NCI-H510A treated with DMSO at 0.1 percent for 48 hours (cell line): ENCODE results near the gene SULT2A1.
A peak's percentile ranks its signal among the peaks of the same experiment; 100 is the strongest.
"Not testable (repeated sequence)": the region's sequence is repeated elsewhere in the genome, so short reads cannot be mapped to it uniquely, and the experiment has no call there.

Experiments
- DNase-seq: peaks from one replicate; lab custom pipeline; 2025; lab: John Stamatoyannopoulos, UW

The SULT2A1 gene

GRCh38 chr19:47886010-47886559, at the start of gene SULT2A1:
Gene SULT2A1, minus strand, starts transcription at chr19:47886315. Its CDS starts 58 bp downstream, at chr19:47886257.
- no peak for DNase-seq

GRCh38 chr19:47928581-47928980, 42.5 kb upstream of the SULT2A1 start:
- not testable (repeated sequence) for DNase-seq

GRCh38 chr19:47920107-47920506, 34.0 kb upstream of the SULT2A1 start:
- DNase-seq: not testable (repeated sequence)

GRCh38 chr19:47910191-47910590, 24.1 kb upstream of the SULT2A1 start:
- not testable (repeated sequence) for DNase-seq

- not testable (repeated sequence) for DNase-seq
These were observed 23.2 kb upstream of the SULT2A1 start for GRCh38 chr19:47909350-47909749.

- DNase-seq: no peak
These were observed 15.3 kb upstream of the SULT2A1 start for GRCh38 chr19:47901370-47901769.

GRCh38 chr19:47899335-47899734, 13.2 kb upstream of the SULT2A1 start:
- DNase-seq: no peak

GRCh38 chr19:47897861-47898260, 11.7 kb upstream of the SULT2A1 start:
- no peak for DNase-seq

- DNase-seq: no peak
These were observed 10.7 kb upstream of the SULT2A1 start for GRCh38 chr19:47896773-47897172.

- DNase-seq: no peak
These were observed 9.9 kb upstream of the SULT2A1 start for GRCh38 chr19:47896019-47896418.

- DNase-seq: no peak
These were observed 9.2 kb upstream of the SULT2A1 start for GRCh38 chr19:47895165-47895782.

GRCh38 chr19:47891923-47892666, 6.0 kb upstream of the SULT2A1 start:
- no peak for DNase-seq

GRCh38 chr19:47891622-47891922, 5.5 kb upstream of the SULT2A1 start:
- no peak for DNase-seq

- DNase-seq: no peak
These were observed 4.9 kb upstream of the SULT2A1 start for GRCh38 chr19:47890865-47891621.

GRCh38 chr19:47885067-47885463, 1.1 kb downstream of the SULT2A1 start:
- DNase-seq: no peak

- DNase-seq: no peak
These were observed 3.2 kb downstream of the SULT2A1 start for GRCh38 chr19:47882890-47883289.

- DNase-seq: no peak
These were observed 4.4 kb downstream of the SULT2A1 start for GRCh38 chr19:47881757-47882156.

GRCh38 chr19:47879385-47879784, 6.7 kb downstream of the SULT2A1 start:
- DNase-seq: not testable (repeated sequence)

- no peak for DNase-seq
These were observed 7.2 kb downstream of the SULT2A1 start for GRCh38 chr19:47878906-47879305.

- DNase-seq: no peak
These were observed 20.9 kb downstream of the SULT2A1 start for GRCh38 chr19:47865166-47865565.

GRCh38 chr19:47863514-47863936, 22.6 kb downstream of the SULT2A1 start:
- peak; percentile 19 for DNase-seq

GRCh38 chr19:47861630-47862029, 24.5 kb downstream of the SULT2A1 start:
- no peak for DNase-seq
